SK-N-SH (cell line): Measurements from ENCODE around the gene YPEL1. TPM values are rescaled to one million over a fixed set of nuclear protein-coding genes. Genes with fewer than 3 reads are reported as not detected.
A peak's percentile ranks its signal among the peaks of the same experiment; 100 is the strongest.

ENCODE experiments used
- CTCF ChIA-PET: fragments of 300-600, 350-600 bp; formaldehyde crosslinking; extraction: SDS; loops from one replicate; lab custom pipeline; 2021; lab: Yijun Ruan, JAX
- POLR2A ChIA-PET: fragments of 350-600 bp; sonication (Branson Sonifier 250); formaldehyde crosslinking; extraction: SDS; loops from one replicate; lab custom pipeline; 2020; ENCODE audit warnings: antibody characterized with exemption, inconsistent platforms; lab: Yijun Ruan, JAX
- DNase-seq: peaks from one replicate; pipeline ENCODE4 v3.0.0; 2012
- H2AFZ ChIP-seq: fragments of 200-600 bp; sonication (generic); 2 replicates; pipeline ENCODE4 v1.8.1; 2016; ENCODE audit warnings: antibody characterized with exemption, mild to moderate bottlenecking, low read depth
- H3F3A ChIP-seq: fragments of 200-600 bp; sonication (generic); replicated peaks from 2 replicates; pipeline ENCODE3; 2016; ENCODE audit warnings: antibody characterized with exemption, mild to moderate bottlenecking; ENCODE audit not compliant: insufficient read depth
- H3K27ac ChIP-seq, 2 experiments: fragments of 200-500 bp in 1 of 2; fragments of 200-600 bp in 1 of 2; sonication (Bioruptor generic) in 1 of 2; sonication (generic), shearing (Covaris generic) in 1 of 2; 2 replicates each; pipeline versions ENCODE4 v1.5.1 to v1.6.1; 2014 to 2016; ENCODE audit warnings: low read depth in 2 of 2, inconsistent platforms in 1 of 2, low read length in 1 of 2, mild to moderate bottlenecking in 1 of 2, mixed read lengths in 1 of 2
- H3K27me3 ChIP-seq: fragments of 200-600 bp; sonication (generic), shearing (Covaris generic); 2 replicates; pipeline ENCODE4 v1.6.1; 2016; ENCODE audit warnings: mixed run types; ENCODE audit not compliant: insufficient read depth
- H3K36me3 ChIP-seq, 2 experiments: fragments of 200-500 bp in 1 of 2; fragments of 200-600 bp in 1 of 2; sonication (Bioruptor generic) in 1 of 2; sonication (generic) in 1 of 2; replicated peaks in 1 of 2; 2 replicates each; pipeline versions ENCODE3 to v1.5.1; 2014 to 2016; ENCODE audit warnings: low read length in 1 of 2, mild to moderate bottlenecking in 1 of 2; ENCODE audit not compliant: insufficient read depth in 2 of 2, control insufficient read depth in 1 of 2
- H3K4me1 ChIP-seq, 2 experiments: fragments of 200-500 bp in 1 of 2; fragments of 200-600 bp in 1 of 2; sonication (Bioruptor generic) in 1 of 2; sonication (generic), shearing (Covaris generic) in 1 of 2; 2 replicates each; pipeline versions ENCODE4 v1.5.1 to v1.6.1; 2014 to 2016; ENCODE audit warnings: low read depth in 1 of 2, low read length in 1 of 2, mixed run types in 1 of 2; ENCODE audit not compliant: insufficient read depth in 2 of 2, control insufficient read depth in 1 of 2
- H3K4me2 ChIP-seq: fragments of 200-600 bp; sonication (generic), shearing (Covaris generic); 2 replicates; pipeline ENCODE4 v1.6.1; 2017; ENCODE audit warnings: mixed run types
- H3K4me3 ChIP-seq, 2 experiments: fragments of 200-500 bp in 1 of 2; fragments of 200-600 bp in 1 of 2; sonication (Bioruptor generic) in 1 of 2; sonication (generic), shearing (Covaris generic) in 1 of 2; 2 replicates each; pipeline versions ENCODE4 v1.5.1 to v1.8.1; 2014 to 2016; ENCODE audit warnings: low read depth in 2 of 2, inconsistent platforms in 1 of 2, low read length in 1 of 2, mild to moderate bottlenecking in 1 of 2, mixed read lengths in 1 of 2, moderate library complexity in 1 of 2
- H3K79me2 ChIP-seq: fragments of 200-600 bp; sonication (generic); 2 replicates; pipeline ENCODE4 v1.8.1; 2017; ENCODE audit warnings: mild to moderate bottlenecking; ENCODE audit not compliant: insufficient read depth
- H3K9ac ChIP-seq: fragments of 200-600 bp; sonication (generic); 2 replicates; pipeline ENCODE4 v1.6.1; 2017; ENCODE audit warnings: mixed run types
- H3K9me2 ChIP-seq: fragments of 200-600 bp; sonication (generic); 2 replicates; pipeline ENCODE4 v1.6.1; 2017; ENCODE audit warnings: mixed run types
- H3K9me3 ChIP-seq: fragments of 200-600 bp; sonication (generic); 2 replicates; pipeline ENCODE4 v1.6.1; 2017; ENCODE audit warnings: mixed run types, mild to moderate bottlenecking, moderate library complexity
- H4K20me1 ChIP-seq: fragments of 200-600 bp; sonication (generic); 2 replicates; pipeline ENCODE4 v1.6.1; 2017; ENCODE audit warnings: mild to moderate bottlenecking, mixed run types; ENCODE audit not compliant: insufficient read depth
- EP300 ChIP-seq, 2 experiments: IDR thresholded peaks; 2 replicates each; pipeline versions ENCODE4 v1.4.0 to v1.6.1; 2012; ENCODE audit warnings: borderline replicate concordance in 1 of 2, low read depth in 1 of 2, low read length in 1 of 2
- FOSL2 ChIP-seq: IDR thresholded peaks from 2 replicates; pipeline ENCODE4 v1.4.0; 2012; ENCODE audit warnings: low read depth, mild to moderate bottlenecking, moderate library complexity, borderline replicate concordance
- FOXJ3 ChIP-seq: sonication (generic); formaldehyde crosslinking; IDR thresholded peaks from 2 replicates; pipeline ENCODE4 v1.5.1; 2020; ENCODE audit warnings: mild to moderate bottlenecking, missing genetic modification reagents
- GABPA ChIP-seq: IDR thresholded peaks from 2 replicates; pipeline ENCODE4 v1.4.0; 2012; ENCODE audit warnings: low read depth, mild to moderate bottlenecking
- GATA2 ChIP-seq: sonication (generic); formaldehyde crosslinking; IDR thresholded peaks from 2 replicates; pipeline ENCODE4 v1.5.0; 2020; ENCODE audit warnings: mild to moderate bottlenecking, missing genetic modification reagents
- IRF3 ChIP-seq: fragments of 150-350 bp; IDR thresholded peaks from 2 replicates; pipeline ENCODE4 v1.6.1; 2016; ENCODE audit warnings: mild to moderate bottlenecking, low read depth, low read length
- NFIC ChIP-seq: IDR thresholded peaks from 2 replicates; pipeline ENCODE4 v1.4.0; 2012; ENCODE audit warnings: borderline replicate concordance
- PBX3 ChIP-seq: IDR thresholded peaks from 2 replicates; pipeline ENCODE4; 2012
- RAD21 ChIP-seq: IDR thresholded peaks from 2 replicates; pipeline ENCODE4 v1.6.1; 2012; ENCODE audit warnings: mild to moderate bottlenecking, low read length
- SIN3A ChIP-seq: IDR thresholded peaks from 2 replicates; pipeline ENCODE4 v1.6.1; 2012; ENCODE audit warnings: low read depth, mild to moderate bottlenecking, low read length, moderate library complexity, borderline replicate concordance
- TCF12 ChIP-seq: IDR thresholded peaks from 2 replicates; pipeline ENCODE4 v1.4.0; 2012
- TEAD4 ChIP-seq: IDR thresholded peaks from 2 replicates; pipeline ENCODE4 v1.4.0; 2012; ENCODE audit warnings: mild to moderate bottlenecking, borderline replicate concordance; ENCODE audit not compliant: insufficient read depth
- USF2 ChIP-seq: fragments of 150-350 bp; IDR thresholded peaks from 2 replicates; pipeline ENCODE4 v1.6.1; 2017; ENCODE audit warnings: antibody characterized with exemption, low read length, low read depth, borderline replicate concordance
- ZBTB33 ChIP-seq: IDR thresholded peaks from 2 replicates; pipeline ENCODE4 v1.4.0; 2012; ENCODE audit warnings: low read depth, borderline replicate concordance
- WGBS: methylation state at CpG from one replicate; pipeline ENCODE4 v1.1.6; 2017; ENCODE audit warnings: low lambda C conversion rate; 5-methylcytosine and 5-hydroxymethylcytosine counted together
- polyA plus RNA-seq, 3 experiments: library from polyadenylated mRNA; depleted of rRNA; stranded (reverse); fragments of >200 nt; gene quantifications; 2 replicates each; pipeline ENCODE4 v1.2.3, GENCODE V29; 2012

YPEL1 gene
- polyA plus RNA-seq, 1 of the 3 experiments (the other 2 are of a cell fraction): 2.4 TPM

GRCh38 chr22:21710156-21710555 is 25.4 kb downstream of the YPEL1 start:
- 69% methylated on average over 7 of the region's 7 CpGs for WGBS
- ChIA-PET CTCF (interaction anchor here (1.7 to 8.7 kb wide), 2 partner anchors 228 to 243 kb away, joined by 9 to 90 read pairs; partner anchors contain the start of gene PPM1F), POLR2A (no interaction called here)

GRCh38 chr22:21709688-21710087 is 25.9 kb downstream of the YPEL1 start:
- no peaks in the 10 kb centered on the region for H3K9me3 ChIP-seq
- CTCF ChIA-PET: interaction anchor here (1.7 to 8.7 kb wide), 2 partner anchors 229 to 243 kb away, joined by 9 to 90 read pairs; partner anchors contain the start of gene PPM1F
- no peaks in the 10 kb centered on the region for H3K79me2 ChIP-seq
- 97% methylated on average over 7 of the region's 8 CpGs for WGBS
- H3K36me3 ChIP-seq: no peaks in the 10 kb centered on the region
- no peaks in the 10 kb centered on the region for H3K27me3 ChIP-seq
- POLR2A ChIA-PET: no interaction called here
- no peak overlapping the region for H3K4me2 ChIP-seq
- no peaks in the 10 kb centered on the region for H3K9me2 ChIP-seq
- H3K9ac ChIP-seq: no peak overlapping the region
- no peak overlapping the region for H3K27ac ChIP-seq
- H4K20me1 ChIP-seq: no peaks in the 10 kb centered on the region
- H3F3A ChIP-seq: no peaks in the 10 kb centered on the region
- DNase-seq: no peak
- H3K4me3 ChIP-seq: no peak overlapping the region
- H3K4me1 ChIP-seq: peaks cover 0 to 16% of the 10 kb centered on the region in 2 experiments; a peak in 1 of 4 replicates
- H2AFZ ChIP-seq: no peak overlapping the region
- TF ChIP-seq GABPA (no peak), NFIC (no peak), PBX3 (no peak), GATA2 (CRISPR knock-in tag) (no peak), FOXJ3 (CRISPR knock-in tag) (no peak), TCF12 (no peak), ZBTB33 (no peak), USF2 (no peak), SIN3A (no peak), TEAD4 (no peak), IRF3 (no peak), EP300 (IDR thresholded peaks at IDR 0.05; ENCODE audit: borderline replicate concordance in 1 of 2, low read depth in 1 of 2, low read length in 1 of 2) (no peak)

More at GRCh38 chr22:21710156-21710555, 25.4 kb downstream of the YPEL1 start:
- TF ChIP-seq RAD21 (no peak), FOSL2 (peak; percentile 36; the same call in 1 of the 2 replicates)
- Histone ChIP-seq H4K20me1 (no peaks in the 10 kb centered on the region), H3K27ac (no peak overlapping the region), H3K79me2 (no peaks in the 10 kb centered on the region), H3K27me3 (no peaks in the 10 kb centered on the region), H3K9me2 (no peaks in the 10 kb centered on the region), H3K36me3 (no peaks in the 10 kb centered on the region), H3K9ac (no peak overlapping the region), H3K4me2 (no peak overlapping the region), H3K4me3 (no peak overlapping the region), H2AFZ (no peak overlapping the region), H3F3A (no peaks in the 10 kb centered on the region), H3K4me1 (peaks cover 0 to 16% of the 10 kb centered on the region in 2 experiments; a peak in 1 of 4 replicates), H3K9me3 (no peaks in the 10 kb centered on the region)
- no peak for DNase-seq
